AG20443 (cell line): Measurements from ENCODE around the gene C2orf92.

Source experiments
- DNase-seq: peaks from one replicate; pipeline ENCODE4 v3.0.0; 2012; ENCODE audit warnings: low spot score, mixed read lengths

C2orf92 gene

GRCh38 chr2:97745474-97746174 lies 76.1 kb downstream of the C2orf92 start:
- DNase-seq: no peak

GRCh38 chr2:97747285-97747684 lies 77.8 kb downstream of the C2orf92 start:
- DNase-seq: no peak

GRCh38 chr2:97747716-97748115 lies 78.2 kb downstream of the C2orf92 start:
- peak; percentile 72 for DNase-seq

GRCh38 chr2:97749581-97749980 lies 80.1 kb downstream of the C2orf92 start:
- DNase-seq: no peak

- DNase-seq: no peak
Observed at GRCh38 chr2:97750017-97750416, 80.5 kb downstream of the C2orf92 start.

- DNase-seq: no peak
Observed at GRCh38 chr2:97751752-97752151, 82.2 kb downstream of the C2orf92 start.
